Glutamatergic neuron (in vitro differentiated cells): ENCODE results near the gene TAF1D. TPM values are rescaled to one million over a fixed set of nuclear protein-coding genes. Genes with fewer than 3 reads are reported as not detected.

ENCODE experiments used
- DNase-seq: peaks from one replicate; pipeline ENCODE4 v3.0.0; 2022
- H3K27ac Mint-ChIP-seq: one replicate; pipeline ENCODE4 v1.8.0; 2020; ENCODE audit warnings: mild to moderate bottlenecking, mixed read lengths, inconsistent platforms; ENCODE audit not compliant: unreplicated experiment
- H3K27me3 Mint-ChIP-seq: one replicate; pipeline ENCODE4 v1.8.0; 2020; ENCODE audit warnings: mild to moderate bottlenecking, moderate library complexity, mixed read lengths, inconsistent platforms; ENCODE audit not compliant: unreplicated experiment
- H3K36me3 Mint-ChIP-seq: one replicate; pipeline ENCODE4 v1.8.0; 2020; ENCODE audit warnings: mild to moderate bottlenecking, mixed read lengths, inconsistent platforms; ENCODE audit not compliant: unreplicated experiment
- H3K4me1 Mint-ChIP-seq: one replicate; pipeline ENCODE4 v1.8.0; 2020; ENCODE audit warnings: mild to moderate bottlenecking, low read depth, mixed read lengths, inconsistent platforms; ENCODE audit not compliant: unreplicated experiment
- H3K4me3 Mint-ChIP-seq: one replicate; pipeline ENCODE4 v1.8.0; 2020; ENCODE audit warnings: mild to moderate bottlenecking, mixed read lengths, inconsistent platforms; ENCODE audit not compliant: unreplicated experiment
- H3K9me3 Mint-ChIP-seq: one replicate; pipeline ENCODE4 v1.8.0; 2020; ENCODE audit warnings: mild to moderate bottlenecking, moderate library complexity, mixed read lengths, inconsistent platforms; ENCODE audit not compliant: unreplicated experiment
- total RNA-seq: library from RNA; stranded (reverse); fragmentation: NEBNext Ultra II Directional; extraction: Animal tissue kit (Norgen Biotek cat#: 25700); gene quantifications from one replicate; pipeline ENCODE4 v1.2.1, GENCODE V29; 2021; ENCODE audit not compliant: unreplicated experiment
- TF ChIP-seq, protein P1 (sequence below): fragments of 200-600 bp; sonication (generic); IDR thresholded peaks from one replicate; pipeline ENCODE4 v1.5.0; 2021; ENCODE audit not compliant: partially characterized antibody, unreplicated experiment

TAF1D gene
- total RNA-seq, 1 donor from 2014 or later, result 71.9 TPM

DNA sequence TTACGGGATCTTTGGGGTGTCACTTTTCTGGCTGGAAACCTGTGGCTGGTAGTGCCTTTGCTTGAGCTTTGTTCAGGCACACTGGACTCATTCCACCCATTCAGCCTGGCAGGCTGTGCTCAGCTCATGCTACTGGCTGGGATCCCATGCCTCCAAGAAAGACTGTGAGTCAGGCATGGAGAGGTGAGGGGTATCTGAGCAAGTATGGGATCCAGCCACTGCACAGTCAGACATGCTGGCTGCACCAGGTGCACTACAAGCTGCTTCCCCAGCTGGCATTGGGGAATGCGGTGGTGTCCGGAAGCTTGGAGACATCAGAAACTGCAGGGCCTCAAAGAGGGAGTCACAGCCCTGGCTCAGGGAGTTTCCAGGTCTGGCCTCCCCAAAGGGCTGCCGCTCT is 30.8 kb upstream of the TAF1D start:
- Mint-ChIP-seq H3K4me3 (no peak overlapping the region), H3K36me3 (peaks cover 9% of the 10 kb centered on the region), H3K4me1 (no peaks in the 10 kb centered on the region), H3K27me3 (no peaks in the 10 kb centered on the region), H3K27ac (no peak overlapping the region), H3K9me3 (peaks cover 8% of the 10 kb centered on the region)
- DNase-seq, result no peak
- TF ChIP-seq, protein P1, sequence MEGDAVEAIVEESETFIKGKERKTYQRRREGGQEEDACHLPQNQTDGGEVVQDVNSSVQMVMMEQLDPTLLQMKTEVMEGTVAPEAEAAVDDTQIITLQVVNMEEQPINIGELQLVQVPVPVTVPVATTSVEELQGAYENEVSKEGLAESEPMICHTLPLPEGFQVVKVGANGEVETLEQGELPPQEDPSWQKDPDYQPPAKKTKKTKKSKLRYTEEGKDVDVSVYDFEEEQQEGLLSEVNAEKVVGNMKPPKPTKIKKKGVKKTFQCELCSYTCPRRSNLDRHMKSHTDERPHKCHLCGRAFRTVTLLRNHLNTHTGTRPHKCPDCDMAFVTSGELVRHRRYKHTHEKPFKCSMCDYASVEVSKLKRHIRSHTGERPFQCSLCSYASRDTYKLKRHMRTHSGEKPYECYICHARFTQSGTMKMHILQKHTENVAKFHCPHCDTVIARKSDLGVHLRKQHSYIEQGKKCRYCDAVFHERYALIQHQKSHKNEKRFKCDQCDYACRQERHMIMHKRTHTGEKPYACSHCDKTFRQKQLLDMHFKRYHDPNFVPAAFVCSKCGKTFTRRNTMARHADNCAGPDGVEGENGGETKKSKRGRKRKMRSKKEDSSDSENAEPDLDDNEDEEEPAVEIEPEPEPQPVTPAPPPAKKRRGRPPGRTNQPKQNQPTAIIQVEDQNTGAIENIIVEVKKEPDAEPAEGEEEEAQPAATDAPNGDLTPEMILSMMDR, result no peak

DNA sequence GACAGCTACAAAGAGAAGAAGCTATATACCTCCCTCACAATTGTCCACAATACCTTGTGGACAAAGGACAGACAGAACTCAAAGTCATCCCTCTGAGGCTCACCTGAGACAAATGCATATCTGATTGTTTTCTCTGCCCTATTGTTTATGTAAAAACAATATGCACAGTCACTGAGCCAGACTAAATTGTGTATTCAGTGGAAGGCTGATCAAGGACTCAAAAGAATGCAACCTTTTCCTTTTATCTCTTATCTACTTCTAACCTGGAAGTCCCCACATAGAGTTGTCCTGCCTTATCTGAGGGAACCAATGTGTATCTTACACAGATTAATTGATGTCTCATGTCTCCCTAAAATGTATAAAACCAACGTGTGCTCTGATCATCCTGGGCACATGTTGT is 28.9 kb upstream of the TAF1D start:
- Mint-ChIP-seq H3K4me3 (no peak overlapping the region), H3K27me3 (peaks cover 2% of the 10 kb centered on the region), H3K4me1 (no peaks in the 10 kb centered on the region), H3K27ac (no peak overlapping the region), H3K9me3 (peaks cover 7% of the 10 kb centered on the region), H3K36me3 (peaks cover 9% of the 10 kb centered on the region)
- DNase-seq, result no peak
- TF ChIP-seq, protein P1, result no peak

DNA sequence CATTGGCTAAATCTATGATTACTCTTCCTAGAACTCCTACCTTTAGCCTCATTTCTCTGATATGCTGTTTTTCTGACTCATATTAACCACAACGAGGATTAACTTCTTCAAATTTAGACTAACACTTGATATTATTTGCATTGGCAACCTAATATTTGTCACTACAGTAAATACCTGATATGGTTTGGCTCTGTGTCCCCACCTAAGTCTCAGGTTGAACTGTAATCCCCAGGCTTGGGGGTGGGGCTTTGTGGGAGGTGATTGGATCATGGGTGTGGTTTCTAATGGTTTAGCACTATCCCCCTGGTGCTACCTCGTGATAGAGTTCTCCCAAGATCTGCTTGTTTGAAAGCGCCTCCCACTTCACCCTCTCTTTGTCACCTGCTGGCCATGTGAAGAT is 25.7 kb upstream of the TAF1D start:
- no peak overlapping the region for H3K4me3 Mint-ChIP-seq
- peaks cover 6% of the 10 kb centered on the region for H3K9me3 Mint-ChIP-seq
- peaks cover 3% of the 10 kb centered on the region for H3K27me3 Mint-ChIP-seq
- TF ChIP-seq, protein P1, result no peak
- no peak for DNase-seq
- no peaks in the 10 kb centered on the region for H3K4me1 Mint-ChIP-seq
- H3K36me3 Mint-ChIP-seq, result peaks cover 5% of the 10 kb centered on the region
- no peak overlapping the region for H3K27ac Mint-ChIP-seq

- Mint-ChIP-seq H3K27ac (no peak overlapping the region), H3K4me1 (no peaks in the 10 kb centered on the region), H3K27me3 (peaks cover 3% of the 10 kb centered on the region), H3K36me3 (peaks cover under 1% of the 10 kb centered on the region), H3K4me3 (no peak overlapping the region), H3K9me3 (peaks cover 2% of the 10 kb centered on the region)
- TF ChIP-seq, protein P1, result no peak
- no peak for DNase-seq
Measured at GRCh38 chr11:93766504-93766903, 25.2 kb upstream of the TAF1D start.

GRCh38 chr11:93765551-93765950 is 24.3 kb upstream of the TAF1D start:
- peaks cover 2% of the 10 kb centered on the region for H3K9me3 Mint-ChIP-seq
- no peak overlapping the region for H3K4me3 Mint-ChIP-seq
- peaks cover 3% of the 10 kb centered on the region for H3K27me3 Mint-ChIP-seq
- TF ChIP-seq, protein P1, result no peak
- no peak overlapping the region for H3K27ac Mint-ChIP-seq
- DNase-seq, result no peak
- no peaks in the 10 kb centered on the region for H3K4me1 Mint-ChIP-seq
- H3K36me3 Mint-ChIP-seq, result no peaks in the 10 kb centered on the region
